Neural cell (in vitro differentiated cells): ENCODE data around the gene VPS39. TPM values are rescaled to one million over a fixed set of nuclear protein-coding genes. Genes with fewer than 3 reads are reported as not detected.

ENCODE experiments used
- H2AFZ ChIP-seq: fragments of 200-600, 300-800 bp; sonication (generic), shearing (Covaris generic); 2 replicates; pipeline ENCODE4 v1.6.0; 2014; ENCODE audit warnings: low read depth, mild to moderate bottlenecking, antibody characterized with exemption, low read length, moderate library complexity
- H3F3A ChIP-seq: fragments of 200-600 bp; shearing (Covaris generic); 2 replicates; pipeline ENCODE4 v1.6.1; 2016; ENCODE audit warnings: mild to moderate bottlenecking, moderate library complexity, mixed read lengths, antibody characterized with exemption, low read length; ENCODE audit not compliant: insufficient read depth, poor library complexity, severe bottlenecking
- H3K27ac ChIP-seq: fragments of 200-600, 300-800 bp; sonication (generic), shearing (Covaris generic); 2 replicates; pipeline ENCODE4 v1.5.1; 2014; ENCODE audit warnings: mild to moderate bottlenecking, low read length, moderate library complexity
- H3K27me3 ChIP-seq: fragments of 300-800, 200-600 bp; sonication (generic), shearing (Covaris generic); 2 replicates; pipeline ENCODE4 v1.6.0; 2014; ENCODE audit warnings: mild to moderate bottlenecking, low read depth, low read length, moderate library complexity; ENCODE audit not compliant: insufficient read depth
- H3K36me3 ChIP-seq: fragments of 300-800, 200-600 bp; sonication (generic), shearing (Covaris generic); 2 replicates; pipeline ENCODE4 v1.5.1; 2014; ENCODE audit warnings: mild to moderate bottlenecking, antibody characterized with exemption, low read length, moderate library complexity; ENCODE audit not compliant: insufficient read depth
- H3K4me2 ChIP-seq: fragments of 300-800, 200-600 bp; sonication (generic), shearing (Covaris generic); 2 replicates; pipeline ENCODE4 v1.6.0; 2014; ENCODE audit warnings: mild to moderate bottlenecking, low read length
- H3K4me3 ChIP-seq: fragments of 300-800, 200-600 bp; sonication (generic), shearing (Covaris generic); 2 replicates; pipeline ENCODE4 v1.5.1; 2014; ENCODE audit warnings: mild to moderate bottlenecking, low read length, moderate library complexity
- H3K79me2 ChIP-seq: fragments of 200-600 bp; shearing (Covaris generic); replicated peaks from 2 replicates; pipeline ENCODE4 v1.6.0; 2014; ENCODE audit warnings: mild to moderate bottlenecking, low read length, moderate library complexity; ENCODE audit not compliant: insufficient read depth
- H3K9ac ChIP-seq: fragments of 300-800, 200-600 bp; sonication (generic), shearing (Covaris generic); 2 replicates; pipeline ENCODE4 v1.6.1; 2016; ENCODE audit warnings: mild to moderate bottlenecking, low read length, mixed read lengths
- H3K9me2 ChIP-seq: fragments of 200-600 bp; shearing (Covaris generic); 2 replicates; pipeline ENCODE4 v1.6.1; 2016; ENCODE audit warnings: mild to moderate bottlenecking, low read length, mixed read lengths; ENCODE audit not compliant: insufficient read depth
- H3K9me3 ChIP-seq: fragments of 200-600, 300-800 bp; sonication (generic), shearing (Covaris generic); 2 replicates; pipeline ENCODE4 v1.6.1; 2016; ENCODE audit warnings: mild to moderate bottlenecking, mixed run types, low read length, moderate library complexity, mixed read lengths
- H4K20me1 ChIP-seq: fragments of 200-600 bp; shearing (Covaris generic); 2 replicates; pipeline ENCODE4 v1.6.1; 2016; ENCODE audit warnings: mild to moderate bottlenecking, mixed run types; ENCODE audit not compliant: insufficient read depth
- EP300 ChIP-seq: fragments of 450-650 bp; conservative IDR thresholded peaks from 2 replicates; pipeline ENCODE4 v1.6.1; 2014; ENCODE audit warnings: antibody characterized with exemption, mild to moderate bottlenecking, moderate library complexity; ENCODE audit not compliant: poor library complexity, severe bottlenecking
- EZH2 ChIP-seq: fragments of 200-600, 300-800 bp; shearing (Covaris generic), sonication (generic); IDR thresholded peaks from 2 replicates; pipeline ENCODE4 v1.6.1; 2014; ENCODE audit warnings: antibody characterized with exemption, low read length, borderline replicate concordance, mild to moderate bottlenecking; ENCODE audit not compliant: insufficient read depth, poor library complexity, severe bottlenecking
- MXI1 ChIP-seq: fragments of 450-650 bp; conservative IDR thresholded peaks from 2 replicates; pipeline ENCODE4 v1.6.1; 2014; ENCODE audit warnings: antibody characterized with exemption, mild to moderate bottlenecking; ENCODE audit not compliant: poor library complexity, severe bottlenecking
- POLR2AphosphoS5 ChIP-seq: IDR thresholded peaks from 2 replicates; pipeline ENCODE4 v1.6.1; 2012
- RAD21 ChIP-seq: fragments of 450-650 bp; conservative IDR thresholded peaks from 2 replicates; pipeline ENCODE4 v1.6.1; 2014; ENCODE audit warnings: antibody characterized with exemption, mild to moderate bottlenecking, moderate library complexity
- SMC3 ChIP-seq: fragments of 450-650 bp; conservative IDR thresholded peaks from 2 replicates; pipeline ENCODE4 v1.6.1; 2014; ENCODE audit warnings: antibody characterized with exemption, mild to moderate bottlenecking, moderate library complexity; ENCODE audit not compliant: poor library complexity
- TAF1 ChIP-seq: IDR thresholded peaks from 2 replicates; pipeline ENCODE4 v1.6.1; 2012; ENCODE audit warnings: low read depth
- polyA plus RNA-seq: library from polyadenylated mRNA; depleted of rRNA; stranded (reverse); fragments of >200 nt; gene quantifications from 2 replicates; pipeline ENCODE4 v1.2.3, GENCODE V29; 2014
- TF ChIP-seq, protein P1 (sequence below): fragments of 450-650 bp; IDR thresholded peaks from 2 replicates; pipeline ENCODE4 v1.5.1; 2014; ENCODE audit warnings: antibody characterized with exemption, mild to moderate bottlenecking, moderate library complexity; ENCODE audit not compliant: poor library complexity, severe bottlenecking
- TF ChIP-seq, protein P2 (sequence below): IDR thresholded peaks from 2 replicates; pipeline ENCODE4 v1.6.1; 2012; ENCODE audit warnings: borderline replicate concordance

Gene VPS39
- polyA plus RNA-seq, 1 donor from 2014 or later, result 59.9 TPM

DNA sequence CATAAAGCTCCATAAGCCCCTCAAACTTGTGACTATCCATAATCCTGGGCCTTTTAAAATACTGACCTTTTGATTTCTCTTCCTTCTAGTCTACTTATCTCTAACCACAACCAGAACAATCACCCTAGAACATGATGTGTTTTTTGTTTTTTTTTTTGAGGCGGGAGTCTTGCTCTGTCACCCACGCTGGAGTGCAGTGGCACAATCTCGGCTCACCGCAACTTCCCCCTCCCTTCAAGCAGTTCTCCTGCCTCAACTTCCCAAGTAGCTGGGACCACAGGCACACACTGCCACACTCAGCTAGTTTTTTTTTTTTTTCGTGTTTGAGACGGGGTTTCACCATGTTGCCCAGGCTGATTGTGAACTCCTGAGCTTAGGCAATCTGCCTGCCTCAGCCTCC lies 25.1 kb downstream of the VPS39 start:
- no peaks in the 10 kb centered on the region for H3K79me2 ChIP-seq
- H3K9ac ChIP-seq, result no peak overlapping the region
- no peaks in the 10 kb centered on the region for H4K20me1 ChIP-seq
- TF ChIP-seq, protein P1, sequence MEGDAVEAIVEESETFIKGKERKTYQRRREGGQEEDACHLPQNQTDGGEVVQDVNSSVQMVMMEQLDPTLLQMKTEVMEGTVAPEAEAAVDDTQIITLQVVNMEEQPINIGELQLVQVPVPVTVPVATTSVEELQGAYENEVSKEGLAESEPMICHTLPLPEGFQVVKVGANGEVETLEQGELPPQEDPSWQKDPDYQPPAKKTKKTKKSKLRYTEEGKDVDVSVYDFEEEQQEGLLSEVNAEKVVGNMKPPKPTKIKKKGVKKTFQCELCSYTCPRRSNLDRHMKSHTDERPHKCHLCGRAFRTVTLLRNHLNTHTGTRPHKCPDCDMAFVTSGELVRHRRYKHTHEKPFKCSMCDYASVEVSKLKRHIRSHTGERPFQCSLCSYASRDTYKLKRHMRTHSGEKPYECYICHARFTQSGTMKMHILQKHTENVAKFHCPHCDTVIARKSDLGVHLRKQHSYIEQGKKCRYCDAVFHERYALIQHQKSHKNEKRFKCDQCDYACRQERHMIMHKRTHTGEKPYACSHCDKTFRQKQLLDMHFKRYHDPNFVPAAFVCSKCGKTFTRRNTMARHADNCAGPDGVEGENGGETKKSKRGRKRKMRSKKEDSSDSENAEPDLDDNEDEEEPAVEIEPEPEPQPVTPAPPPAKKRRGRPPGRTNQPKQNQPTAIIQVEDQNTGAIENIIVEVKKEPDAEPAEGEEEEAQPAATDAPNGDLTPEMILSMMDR, result no peak
- TF ChIP-seq SMC3, result no peak
- TF ChIP-seq TAF1, result no peak
- TF ChIP-seq RAD21, result no peak
- no peak for TF ChIP-seq EZH2
- no peaks in the 10 kb centered on the region for H3K27me3 ChIP-seq
- H3F3A ChIP-seq, result no peaks in the 10 kb centered on the region
- no peak overlapping the region for H3K4me3 ChIP-seq
- no peak overlapping the region for H3K4me2 ChIP-seq
- H3K36me3 ChIP-seq, result peaks cover 20% of the 10 kb centered on the region
- H3K9me2 ChIP-seq, result no peaks in the 10 kb centered on the region
- H2AFZ ChIP-seq, result no peak overlapping the region
- no peaks in the 10 kb centered on the region for H3K9me3 ChIP-seq
- no peak overlapping the region for H3K27ac ChIP-seq

DNA sequence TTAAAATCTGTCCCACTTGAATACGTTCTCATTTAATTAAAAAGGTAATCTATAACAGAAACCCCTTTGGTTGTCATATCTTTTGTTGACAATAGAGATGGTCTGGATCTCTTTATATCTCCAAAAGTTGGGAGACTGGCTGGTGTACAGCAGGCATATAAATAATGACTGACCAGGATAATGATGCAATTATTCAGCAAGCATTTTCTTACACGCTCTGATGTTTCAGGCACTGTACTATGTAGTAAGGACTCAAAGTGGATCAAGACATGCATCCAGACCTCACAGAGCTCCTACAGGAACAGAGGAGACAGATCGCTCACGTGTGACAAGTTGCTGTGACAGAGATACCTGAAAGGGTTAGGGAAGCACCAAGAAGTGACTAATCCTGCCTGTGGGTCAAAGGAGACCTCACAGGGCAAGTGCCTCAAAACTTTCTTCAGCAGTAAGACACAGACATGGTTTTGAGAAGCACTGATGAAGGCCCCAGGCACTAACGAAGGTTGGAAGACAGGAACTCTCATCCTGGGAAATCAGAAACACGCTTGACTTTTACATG lies 25.7 kb downstream of the VPS39 start:
- H3K9me2 ChIP-seq, result no peaks in the 10 kb centered on the region
- H4K20me1 ChIP-seq, result no peaks in the 10 kb centered on the region
- H2AFZ ChIP-seq, result no peak overlapping the region
- H3K9me3 ChIP-seq, result no peaks in the 10 kb centered on the region
- H3K27me3 ChIP-seq, result no peaks in the 10 kb centered on the region
- no peak overlapping the region for H3K4me3 ChIP-seq
- H3F3A ChIP-seq, result no peaks in the 10 kb centered on the region
- H3K79me2 ChIP-seq, result no peaks in the 10 kb centered on the region
- H3K9ac ChIP-seq, result no peak overlapping the region
- peaks cover 20% of the 10 kb centered on the region for H3K36me3 ChIP-seq
- TF ChIP-seq, protein P2, sequence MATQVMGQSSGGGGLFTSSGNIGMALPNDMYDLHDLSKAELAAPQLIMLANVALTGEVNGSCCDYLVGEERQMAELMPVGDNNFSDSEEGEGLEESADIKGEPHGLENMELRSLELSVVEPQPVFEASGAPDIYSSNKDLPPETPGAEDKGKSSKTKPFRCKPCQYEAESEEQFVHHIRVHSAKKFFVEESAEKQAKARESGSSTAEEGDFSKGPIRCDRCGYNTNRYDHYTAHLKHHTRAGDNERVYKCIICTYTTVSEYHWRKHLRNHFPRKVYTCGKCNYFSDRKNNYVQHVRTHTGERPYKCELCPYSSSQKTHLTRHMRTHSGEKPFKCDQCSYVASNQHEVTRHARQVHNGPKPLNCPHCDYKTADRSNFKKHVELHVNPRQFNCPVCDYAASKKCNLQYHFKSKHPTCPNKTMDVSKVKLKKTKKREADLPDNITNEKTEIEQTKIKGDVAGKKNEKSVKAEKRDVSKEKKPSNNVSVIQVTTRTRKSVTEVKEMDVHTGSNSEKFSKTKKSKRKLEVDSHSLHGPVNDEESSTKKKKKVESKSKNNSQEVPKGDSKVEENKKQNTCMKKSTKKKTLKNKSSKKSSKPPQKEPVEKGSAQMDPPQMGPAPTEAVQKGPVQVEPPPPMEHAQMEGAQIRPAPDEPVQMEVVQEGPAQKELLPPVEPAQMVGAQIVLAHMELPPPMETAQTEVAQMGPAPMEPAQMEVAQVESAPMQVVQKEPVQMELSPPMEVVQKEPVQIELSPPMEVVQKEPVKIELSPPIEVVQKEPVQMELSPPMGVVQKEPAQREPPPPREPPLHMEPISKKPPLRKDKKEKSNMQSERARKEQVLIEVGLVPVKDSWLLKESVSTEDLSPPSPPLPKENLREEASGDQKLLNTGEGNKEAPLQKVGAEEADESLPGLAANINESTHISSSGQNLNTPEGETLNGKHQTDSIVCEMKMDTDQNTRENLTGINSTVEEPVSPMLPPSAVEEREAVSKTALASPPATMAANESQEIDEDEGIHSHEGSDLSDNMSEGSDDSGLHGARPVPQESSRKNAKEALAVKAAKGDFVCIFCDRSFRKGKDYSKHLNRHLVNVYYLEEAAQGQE, result no peak
- TF ChIP-seq, protein P1, result no peak
- TF ChIP-seq MXI1, result no peak
- no peak for TF ChIP-seq SMC3
- TF ChIP-seq EP300, result no peak
- no peak for TF ChIP-seq RAD21
- no peak for TF ChIP-seq TAF1
- TF ChIP-seq EZH2, result no peak
- TF ChIP-seq POLR2AphosphoS5, result no peak
- no peak overlapping the region for H3K4me2 ChIP-seq
- H3K27ac ChIP-seq, result no peak overlapping the region
